ENCODE results near the gene DNAL4.
"Not testable (repeated sequence)": the region's sequence is repeated elsewhere in the genome, so short reads cannot be mapped to it uniquely, and the experiment has no call there.

Gene DNAL4

GRCh38 chr22:38817196-38817595, 23.3 kb upstream of the DNAL4 start:
- H3K4me3 ChIP-seq (ENCODE audit: low read length) = no peak overlapping the region
- H3K4me1 ChIP-seq (ENCODE audit: low read length) = no peaks in the 10 kb centered on the region
- no peak overlapping the region for H3K27ac ChIP-seq (ENCODE audit: low read length)
- no peak for TF ChIP-seq CTCF (IDR thresholded peaks at IDR 0.05; ENCODE audit: low read depth, low read length)
- TF ChIP-seq EZH2phosphoT487 (IDR thresholded peaks at IDR 0.05; ENCODE audit: low read depth) = no peak
- no peak overlapping the region for H3K4me2 ChIP-seq (ENCODE audit: low read length)
- H2AFZ ChIP-seq (ENCODE audit: low read depth, low read length) = no peak overlapping the region
- no peaks in the 10 kb centered on the region for H3K36me3 ChIP-seq (replicated peaks; ENCODE audit: low read depth, low read length)
- no peak overlapping the region for H3K9ac ChIP-seq (ENCODE audit: low read length)
- H4K20me1 ChIP-seq (ENCODE audit: insufficient read depth, low read length) = peaks cover 4% of the 10 kb centered on the region; the same call in 1 of the 2 replicates
- no peaks in the 10 kb centered on the region for H3K79me2 ChIP-seq (ENCODE audit: low read length)
- H3K9me3 ChIP-seq (ENCODE audit: insufficient read depth, low read length) = no peaks in the 10 kb centered on the region
- peaks cover 54% of the 10 kb centered on the region for H3K27me3 ChIP-seq (ENCODE audit: low read depth, low read length)

GRCh38 chr22:38815842-38816241, 21.9 kb upstream of the DNAL4 start:
- peaks cover 4% of the 10 kb centered on the region for H3K9me3 ChIP-seq (ENCODE audit: insufficient read depth, low read length)
- no peak overlapping the region for H3K9ac ChIP-seq (ENCODE audit: low read length)
- no peak overlapping the region for H3K4me3 ChIP-seq (ENCODE audit: low read length)
- H3K4me2 ChIP-seq (ENCODE audit: low read length) = no peak overlapping the region
- no peaks in the 10 kb centered on the region for H3K79me2 ChIP-seq (ENCODE audit: low read length)
- no peak overlapping the region for H3K27ac ChIP-seq (ENCODE audit: low read length)
- TF ChIP-seq EZH2phosphoT487 (IDR thresholded peaks at IDR 0.05; ENCODE audit: low read depth) (no peak), CTCF (IDR thresholded peaks at IDR 0.05; ENCODE audit: low read depth, low read length) (no peak)
- H4K20me1 ChIP-seq (ENCODE audit: insufficient read depth, low read length) = peaks cover 4% of the 10 kb centered on the region; the same call in 1 of the 2 replicates
- H3K4me1 ChIP-seq (ENCODE audit: low read length) = no peaks in the 10 kb centered on the region
- no peak overlapping the region for H2AFZ ChIP-seq (ENCODE audit: low read depth, low read length)
- H3K27me3 ChIP-seq (ENCODE audit: low read depth, low read length) = peaks cover 59% of the 10 kb centered on the region
- no peaks in the 10 kb centered on the region for H3K36me3 ChIP-seq (replicated peaks; ENCODE audit: low read depth, low read length)

GRCh38 chr22:38811241-38811640, 17.3 kb upstream of the DNAL4 start:
- Histone ChIP-seq H2AFZ (ENCODE audit: low read depth, low read length) (no peak overlapping the region), H3K4me1 (ENCODE audit: low read length) (no peaks in the 10 kb centered on the region)

GRCh38 chr22:38805041-38805593, 11.2 kb upstream of the DNAL4 start:
- H3K9me3 ChIP-seq (ENCODE audit: insufficient read depth, low read length); H2AFZ ChIP-seq (ENCODE audit: low read depth, low read length): not testable (repeated sequence)

More at GRCh38 chr22:38811241-38811640, 17.3 kb upstream of the DNAL4 start:
- H3K36me3 ChIP-seq (replicated peaks; ENCODE audit: low read depth, low read length) = no peaks in the 10 kb centered on the region
- H3K4me3 ChIP-seq (ENCODE audit: low read length) = no peak overlapping the region
- peaks cover 31% of the 10 kb centered on the region for H3K27me3 ChIP-seq (ENCODE audit: low read depth, low read length)
- H3K79me2 ChIP-seq (ENCODE audit: low read length) = no peaks in the 10 kb centered on the region
- H3K9me3 ChIP-seq (ENCODE audit: insufficient read depth, low read length) = peaks cover 16% of the 10 kb centered on the region
- H3K27ac ChIP-seq (ENCODE audit: low read length) = no peak overlapping the region
- H3K9ac ChIP-seq (ENCODE audit: low read length) = no peak overlapping the region
- no peaks in the 10 kb centered on the region for H4K20me1 ChIP-seq (ENCODE audit: insufficient read depth, low read length)
- no peak overlapping the region for H3K4me2 ChIP-seq (ENCODE audit: low read length)
- no peak for TF ChIP-seq CTCF (IDR thresholded peaks at IDR 0.05; ENCODE audit: low read depth, low read length)
- TF ChIP-seq EZH2phosphoT487 (IDR thresholded peaks at IDR 0.05; ENCODE audit: low read depth) = no peak

More at GRCh38 chr22:38805041-38805593, 11.2 kb upstream of the DNAL4 start:
- not testable (repeated sequence) for H3K4me2 ChIP-seq (ENCODE audit: low read length); H3K9ac ChIP-seq (ENCODE audit: low read length); H3K79me2 ChIP-seq (ENCODE audit: low read length); H3K4me1 ChIP-seq (ENCODE audit: low read length); H3K4me3 ChIP-seq (ENCODE audit: low read length); H4K20me1 ChIP-seq (ENCODE audit: insufficient read depth, low read length); H3K36me3 ChIP-seq (replicated peaks; ENCODE audit: low read depth, low read length); H3K27me3 ChIP-seq (ENCODE audit: low read depth, low read length); H3K27ac ChIP-seq (ENCODE audit: low read length)

All from OCI-LY3 (cell line).